Liver (tissue), 3 donors: Measurements from ENCODE around the gene RTP2.

Experiments used
- FOXA1 ChIP-seq: IDR thresholded peaks from 2 replicates; pipeline ENCODE4 v1.6.1; 2016; ENCODE audit warnings: antibody characterized with exemption
- RAD21 ChIP-seq, 2 donors: IDR thresholded peaks; 2 replicates each; pipeline ENCODE4 v1.6.1; 2016; ENCODE audit warnings: antibody characterized with exemption in 2 of 2, mild to moderate bottlenecking in 2 of 2
- SP1 ChIP-seq: IDR thresholded peaks from 2 replicates; pipeline ENCODE4 v1.6.1; 2018; ENCODE audit warnings: antibody characterized with exemption, mild to moderate bottlenecking
- YY1 ChIP-seq: IDR thresholded peaks from 2 replicates; pipeline ENCODE4 v1.6.1; 2016; ENCODE audit warnings: antibody characterized with exemption, mild to moderate bottlenecking
- TF ChIP-seq, protein P1 (sequence below): fragments of 150-350 bp; IDR thresholded peaks from 2 replicates; pipeline ENCODE4 v1.5.1; 2017; ENCODE audit warnings: improper control_type of control experiment, low read depth, low read length; ENCODE audit not compliant: missing input control
- TF ChIP-seq, protein P2 (sequence below): IDR thresholded peaks from 2 replicates; pipeline ENCODE4 v1.6.1; 2016; ENCODE audit warnings: antibody characterized with exemption
- TF ChIP-seq, protein P3 (sequence below): IDR thresholded peaks from 2 replicates; pipeline ENCODE4 v1.6.1; 2016; ENCODE audit warnings: antibody characterized with exemption, mild to moderate bottlenecking
- TF ChIP-seq, protein P4 (sequence below): IDR thresholded peaks from 2 replicates; pipeline ENCODE4 v1.6.1; 2016; ENCODE audit warnings: antibody characterized with exemption
- donor health status: healthy.
- donor health status: healthy.

DNA sequence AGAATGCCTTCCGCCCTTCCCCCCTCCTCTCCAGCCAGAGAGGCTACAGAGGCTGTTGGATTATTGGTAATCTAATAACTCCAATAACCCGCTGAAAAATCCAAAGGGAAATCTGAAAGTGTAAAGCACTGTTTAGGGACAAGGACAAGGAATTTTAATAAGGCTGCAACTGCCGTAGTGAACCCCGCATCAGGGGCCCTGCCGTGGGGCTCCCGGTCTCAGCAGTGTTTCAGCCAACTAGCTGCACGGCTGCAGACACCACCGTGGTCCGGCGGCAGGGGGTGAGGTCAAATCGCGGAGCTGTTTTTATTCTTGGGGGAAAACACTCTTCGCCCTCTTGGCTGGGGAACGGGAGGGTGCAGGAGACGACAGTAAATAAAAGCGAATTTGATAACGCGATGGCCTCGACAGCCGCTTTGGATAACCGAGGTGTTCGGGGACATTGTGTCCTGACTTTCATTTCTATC, 36.8 kb upstream of the RTP2 start:
- TF ChIP-seq, protein P1, sequence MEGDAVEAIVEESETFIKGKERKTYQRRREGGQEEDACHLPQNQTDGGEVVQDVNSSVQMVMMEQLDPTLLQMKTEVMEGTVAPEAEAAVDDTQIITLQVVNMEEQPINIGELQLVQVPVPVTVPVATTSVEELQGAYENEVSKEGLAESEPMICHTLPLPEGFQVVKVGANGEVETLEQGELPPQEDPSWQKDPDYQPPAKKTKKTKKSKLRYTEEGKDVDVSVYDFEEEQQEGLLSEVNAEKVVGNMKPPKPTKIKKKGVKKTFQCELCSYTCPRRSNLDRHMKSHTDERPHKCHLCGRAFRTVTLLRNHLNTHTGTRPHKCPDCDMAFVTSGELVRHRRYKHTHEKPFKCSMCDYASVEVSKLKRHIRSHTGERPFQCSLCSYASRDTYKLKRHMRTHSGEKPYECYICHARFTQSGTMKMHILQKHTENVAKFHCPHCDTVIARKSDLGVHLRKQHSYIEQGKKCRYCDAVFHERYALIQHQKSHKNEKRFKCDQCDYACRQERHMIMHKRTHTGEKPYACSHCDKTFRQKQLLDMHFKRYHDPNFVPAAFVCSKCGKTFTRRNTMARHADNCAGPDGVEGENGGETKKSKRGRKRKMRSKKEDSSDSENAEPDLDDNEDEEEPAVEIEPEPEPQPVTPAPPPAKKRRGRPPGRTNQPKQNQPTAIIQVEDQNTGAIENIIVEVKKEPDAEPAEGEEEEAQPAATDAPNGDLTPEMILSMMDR = no peak
- TF ChIP-seq, protein P2, sequence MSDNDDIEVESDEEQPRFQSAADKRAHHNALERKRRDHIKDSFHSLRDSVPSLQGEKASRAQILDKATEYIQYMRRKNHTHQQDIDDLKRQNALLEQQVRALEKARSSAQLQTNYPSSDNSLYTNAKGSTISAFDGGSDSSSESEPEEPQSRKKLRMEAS = no peak
- TF ChIP-seq, protein P3, sequence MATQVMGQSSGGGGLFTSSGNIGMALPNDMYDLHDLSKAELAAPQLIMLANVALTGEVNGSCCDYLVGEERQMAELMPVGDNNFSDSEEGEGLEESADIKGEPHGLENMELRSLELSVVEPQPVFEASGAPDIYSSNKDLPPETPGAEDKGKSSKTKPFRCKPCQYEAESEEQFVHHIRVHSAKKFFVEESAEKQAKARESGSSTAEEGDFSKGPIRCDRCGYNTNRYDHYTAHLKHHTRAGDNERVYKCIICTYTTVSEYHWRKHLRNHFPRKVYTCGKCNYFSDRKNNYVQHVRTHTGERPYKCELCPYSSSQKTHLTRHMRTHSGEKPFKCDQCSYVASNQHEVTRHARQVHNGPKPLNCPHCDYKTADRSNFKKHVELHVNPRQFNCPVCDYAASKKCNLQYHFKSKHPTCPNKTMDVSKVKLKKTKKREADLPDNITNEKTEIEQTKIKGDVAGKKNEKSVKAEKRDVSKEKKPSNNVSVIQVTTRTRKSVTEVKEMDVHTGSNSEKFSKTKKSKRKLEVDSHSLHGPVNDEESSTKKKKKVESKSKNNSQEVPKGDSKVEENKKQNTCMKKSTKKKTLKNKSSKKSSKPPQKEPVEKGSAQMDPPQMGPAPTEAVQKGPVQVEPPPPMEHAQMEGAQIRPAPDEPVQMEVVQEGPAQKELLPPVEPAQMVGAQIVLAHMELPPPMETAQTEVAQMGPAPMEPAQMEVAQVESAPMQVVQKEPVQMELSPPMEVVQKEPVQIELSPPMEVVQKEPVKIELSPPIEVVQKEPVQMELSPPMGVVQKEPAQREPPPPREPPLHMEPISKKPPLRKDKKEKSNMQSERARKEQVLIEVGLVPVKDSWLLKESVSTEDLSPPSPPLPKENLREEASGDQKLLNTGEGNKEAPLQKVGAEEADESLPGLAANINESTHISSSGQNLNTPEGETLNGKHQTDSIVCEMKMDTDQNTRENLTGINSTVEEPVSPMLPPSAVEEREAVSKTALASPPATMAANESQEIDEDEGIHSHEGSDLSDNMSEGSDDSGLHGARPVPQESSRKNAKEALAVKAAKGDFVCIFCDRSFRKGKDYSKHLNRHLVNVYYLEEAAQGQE = no peak
- no peak for TF ChIP-seq YY1
- TF ChIP-seq, protein P4, sequence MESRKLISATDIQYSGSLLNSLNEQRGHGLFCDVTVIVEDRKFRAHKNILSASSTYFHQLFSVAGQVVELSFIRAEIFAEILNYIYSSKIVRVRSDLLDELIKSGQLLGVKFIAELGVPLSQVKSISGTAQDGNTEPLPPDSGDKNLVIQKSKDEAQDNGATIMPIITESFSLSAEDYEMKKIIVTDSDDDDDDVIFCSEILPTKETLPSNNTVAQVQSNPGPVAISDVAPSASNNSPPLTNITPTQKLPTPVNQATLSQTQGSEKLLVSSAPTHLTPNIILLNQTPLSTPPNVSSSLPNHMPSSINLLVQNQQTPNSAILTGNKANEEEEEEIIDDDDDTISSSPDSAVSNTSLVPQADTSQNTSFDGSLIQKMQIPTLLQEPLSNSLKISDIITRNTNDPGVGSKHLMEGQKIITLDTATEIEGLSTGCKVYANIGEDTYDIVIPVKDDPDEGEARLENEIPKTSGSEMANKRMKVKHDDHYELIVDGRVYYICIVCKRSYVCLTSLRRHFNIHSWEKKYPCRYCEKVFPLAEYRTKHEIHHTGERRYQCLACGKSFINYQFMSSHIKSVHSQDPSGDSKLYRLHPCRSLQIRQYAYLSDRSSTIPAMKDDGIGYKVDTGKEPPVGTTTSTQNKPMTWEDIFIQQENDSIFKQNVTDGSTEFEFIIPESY = peak; percentile 28
- no peak for TF ChIP-seq RAD21 (IDR thresholded peaks at IDR 0.05)
- no peak for TF ChIP-seq FOXA1
- no peak for TF ChIP-seq SP1
